Stimulated activated CD4-positive, alpha-beta T cell treated with anti-CD3 and anti-CD28 coated beads, Interleukin-1b, Interleukin-23, amount 100 ng/mL, for 24 hours (primary cell): Measurements from ENCODE around the gene ILDR2.

ENCODE experiments used
- DNase-seq, 4 experiments: peaks; one replicate each; pipeline ENCODE4 v3.0.0-alpha.2; 2020; ENCODE audit warnings: low read depth in 4 of 4, low spot score in 1 of 4

Gene ILDR2

GRCh38 chr1:166925810-166926478 lies 49.4 kb downstream of the ILDR2 start:
- no peak for DNase-seq

GRCh38 chr1:166924823-166925541 lies 50.4 kb downstream of the ILDR2 start:
- DNase-seq = no peak

DNA sequence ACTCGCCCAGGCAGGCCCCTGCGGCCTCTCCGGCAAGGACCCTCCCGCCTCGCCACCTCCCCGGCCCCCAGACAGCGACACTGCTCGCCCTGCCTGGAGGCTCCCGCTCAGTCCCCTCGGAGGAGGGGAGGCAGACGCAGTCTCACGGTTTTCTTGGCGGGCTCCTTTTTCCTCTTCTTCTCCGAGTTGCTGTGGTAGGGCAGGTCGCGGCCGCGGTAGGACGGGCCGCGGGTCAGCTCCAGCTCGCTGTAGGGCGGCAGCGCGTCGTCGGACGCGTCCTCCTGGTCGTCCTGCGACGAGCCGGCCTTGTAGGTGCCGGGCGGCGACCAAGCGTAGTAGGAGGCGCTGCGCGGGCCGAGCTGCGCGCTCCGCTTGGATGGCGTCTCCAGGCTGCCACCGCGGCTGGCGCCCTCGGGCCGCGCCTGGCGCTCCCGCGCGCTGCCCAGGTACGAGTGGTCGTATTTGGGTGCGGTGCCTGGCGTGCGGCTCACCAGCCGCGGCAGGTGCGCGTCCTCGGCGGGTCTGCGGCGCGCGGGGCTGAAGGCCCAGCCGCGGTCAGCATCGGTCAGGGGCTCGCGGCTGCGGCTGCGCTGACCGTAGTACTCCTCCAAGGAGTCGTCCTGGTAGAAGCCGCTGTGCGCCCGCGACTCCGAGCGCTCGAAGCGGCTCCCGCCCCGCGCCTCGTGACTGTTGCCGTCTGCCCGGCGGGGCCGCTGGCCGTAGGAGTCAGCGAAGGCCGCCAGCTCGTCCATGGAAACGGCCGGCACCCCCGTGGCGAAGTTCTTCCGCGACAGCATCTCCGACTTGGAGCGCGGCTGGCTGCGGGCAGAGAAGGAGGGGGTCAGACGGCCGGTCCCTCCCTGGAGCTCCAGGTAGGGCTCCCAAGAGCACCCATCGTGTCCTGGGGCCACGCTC lies 54.5 kb downstream of the ILDR2 start:
- DNase-seq = no peak

- DNase-seq = no peak
These were observed 56.4 kb downstream of the ILDR2 start for GRCh38 chr1:166918956-166919316.

- DNase-seq = no peak
These were observed 57.0 kb downstream of the ILDR2 start for GRCh38 chr1:166918088-166918955.

DNA sequence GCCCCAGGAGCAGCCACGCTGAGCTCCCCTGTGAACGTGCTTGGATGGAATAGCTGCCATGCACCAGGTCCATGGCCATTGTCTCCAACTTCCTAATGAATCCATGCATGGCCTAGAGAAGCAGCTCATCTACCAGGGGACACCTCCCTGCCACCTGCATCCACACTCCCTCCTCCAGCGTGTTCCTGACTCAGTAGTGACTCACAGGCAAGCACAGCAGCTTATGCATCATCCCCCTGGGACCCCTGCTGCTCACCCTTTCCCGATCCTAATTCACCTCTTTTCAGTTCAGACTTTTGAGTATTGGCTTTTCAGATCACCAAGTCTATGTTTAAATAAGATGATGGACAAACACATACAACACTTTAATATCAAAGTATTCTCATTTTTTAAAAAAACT lies 59.4 kb downstream of the ILDR2 start:
- no peak for DNase-seq

DNA sequence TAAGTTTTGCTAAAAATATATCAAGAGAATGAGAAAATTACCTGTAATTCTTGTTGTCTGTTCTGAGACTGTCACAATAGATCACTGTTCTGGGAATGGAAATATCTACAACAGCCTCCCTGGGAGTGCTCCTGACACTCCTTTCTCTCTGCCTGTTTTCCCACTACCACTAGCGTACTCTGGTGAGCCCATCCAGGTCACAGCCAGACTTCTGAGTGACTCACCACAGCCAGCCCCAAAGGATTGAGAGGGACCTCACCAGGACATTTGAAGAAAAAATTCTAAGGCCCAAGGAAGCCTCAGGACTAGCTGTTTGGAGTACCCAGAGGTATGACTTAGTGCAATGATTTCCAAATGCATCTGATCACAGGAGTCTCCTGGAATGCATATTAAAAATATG lies 60.3 kb downstream of the ILDR2 start:
- no peak for DNase-seq

GRCh38 chr1:166914111-166914510 lies 61.2 kb downstream of the ILDR2 start:
- DNase-seq = no peak

DNA sequence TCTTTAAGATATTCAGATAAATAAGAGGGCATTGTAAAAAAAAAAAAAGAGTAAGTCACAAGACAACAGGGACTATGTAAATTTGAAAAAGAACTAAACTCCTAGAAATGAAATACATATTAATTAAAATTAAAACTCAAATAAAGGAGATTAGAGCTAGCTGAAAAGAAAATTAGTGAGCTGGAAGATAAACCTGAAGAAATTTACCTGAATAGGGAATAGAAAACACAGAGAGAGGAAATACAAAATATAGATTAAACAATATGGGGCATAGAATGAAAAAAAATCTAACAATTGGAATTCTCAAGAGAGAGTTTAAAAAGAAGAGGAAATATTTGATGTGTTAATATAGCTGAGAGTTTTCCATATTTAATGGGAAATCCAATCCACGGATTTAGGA lies 63.7 kb downstream of the ILDR2 start:
- no peak for DNase-seq

- DNase-seq = peak; percentile 30 to 62 (median 48)
These were observed 64.8 kb downstream of the ILDR2 start for GRCh38 chr1:166910396-166910994.

- no peak for DNase-seq
These were observed 66.4 kb downstream of the ILDR2 start for GRCh38 chr1:166908942-166909341.

DNA sequence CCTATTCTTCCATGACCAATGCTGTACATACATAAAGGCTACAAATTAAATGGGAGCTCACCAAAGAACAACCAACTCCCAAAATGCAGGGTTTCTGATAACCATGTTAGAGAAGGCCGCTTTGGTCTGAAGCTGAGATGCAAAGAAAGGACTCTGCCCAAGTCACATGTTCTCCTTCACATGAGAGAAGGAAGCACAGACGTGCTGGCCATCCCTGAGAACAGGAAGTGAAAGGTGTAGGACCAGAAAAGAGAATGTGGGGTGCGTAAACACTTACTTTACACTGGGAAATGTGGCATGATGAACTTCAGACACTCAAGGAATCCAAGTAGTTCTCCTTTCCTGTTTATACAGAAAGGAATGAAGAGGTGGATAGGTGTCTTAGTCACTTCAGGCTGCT lies 67.6 kb downstream of the ILDR2 start:
- DNase-seq = no peak

- DNase-seq = no peak
These were observed 68.3 kb downstream of the ILDR2 start for GRCh38 chr1:166907051-166907450.

GRCh38 chr1:166906647-166907046 lies 68.7 kb downstream of the ILDR2 start:
- DNase-seq = no peak

- DNase-seq = no peak
These were observed 69.4 kb downstream of the ILDR2 start for GRCh38 chr1:166905900-166906299.

GRCh38 chr1:166905136-166905535 lies 70.2 kb downstream of the ILDR2 start:
- DNase-seq = no peak

GRCh38 chr1:166903232-166903631 lies 72.1 kb downstream of the ILDR2 start:
- no peak for DNase-seq

DNA sequence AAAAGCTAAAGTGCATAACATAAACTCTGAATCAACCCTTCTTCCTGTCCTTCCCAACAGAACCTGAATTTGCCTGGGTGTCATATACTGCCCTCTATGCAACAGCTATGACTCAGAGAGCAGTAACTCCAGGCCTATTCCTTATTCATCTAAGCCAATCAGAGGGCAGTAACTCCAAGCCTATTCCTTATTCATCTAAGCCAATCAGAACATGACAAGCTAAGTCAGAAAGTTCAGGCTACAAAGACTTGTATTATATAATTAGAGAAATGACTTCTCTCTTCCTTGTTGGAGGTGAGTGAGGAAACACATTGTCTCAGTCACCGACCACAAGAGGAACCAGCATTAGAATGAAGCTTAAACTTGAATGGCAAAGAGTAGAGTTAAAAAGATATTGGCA lies 73.1 kb downstream of the ILDR2 start:
- no peak for DNase-seq

- no peak for DNase-seq
These were observed 74.4 kb downstream of the ILDR2 start for GRCh38 chr1:166900987-166901386.

DNA sequence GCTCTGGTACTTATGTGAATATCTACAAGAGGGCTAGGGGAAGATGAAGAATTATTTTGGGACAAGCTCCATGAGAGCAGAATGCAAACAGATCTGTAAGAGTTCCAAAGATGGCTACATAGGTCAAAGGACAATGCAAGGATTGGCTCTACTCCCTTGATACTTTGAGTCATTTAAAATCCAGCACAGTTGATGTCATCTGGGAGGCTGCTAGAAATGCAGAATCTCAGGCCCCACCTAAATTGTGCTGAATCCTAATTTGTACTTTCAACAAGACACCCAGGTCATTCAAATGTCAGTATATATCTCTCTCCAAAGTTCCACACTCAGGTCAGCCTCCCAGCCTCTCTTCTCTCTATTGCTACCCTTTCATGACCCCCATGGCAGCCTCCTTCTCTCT lies 75.6 kb downstream of the ILDR2 start:
- DNase-seq = no peak

GRCh38 chr1:166895766-166896165 lies 79.6 kb downstream of the ILDR2 start:
- DNase-seq = no peak
